SK-N-SH (cell line): ENCODE results near the gene PBX1. TPM values are rescaled to one million over a fixed set of nuclear protein-coding genes. Genes with fewer than 3 reads are reported as not detected.

Experiments
- CTCF ChIA-PET: fragments of 300-600, 350-600 bp; formaldehyde crosslinking; extraction: SDS; loops from one replicate; lab custom pipeline; 2021; lab: Yijun Ruan, JAX
- POLR2A ChIA-PET: fragments of 350-600 bp; sonication (Branson Sonifier 250); formaldehyde crosslinking; extraction: SDS; loops from one replicate; lab custom pipeline; 2020; ENCODE audit warnings: antibody characterized with exemption, inconsistent platforms; lab: Yijun Ruan, JAX
- DNase-seq: peaks from one replicate; pipeline ENCODE4 v3.0.0; 2012
- H2AFZ ChIP-seq: fragments of 200-600 bp; sonication (generic); 2 replicates; pipeline ENCODE4 v1.8.1; 2016; ENCODE audit warnings: antibody characterized with exemption, mild to moderate bottlenecking, low read depth
- H3F3A ChIP-seq: fragments of 200-600 bp; sonication (generic); replicated peaks from 2 replicates; pipeline ENCODE3; 2016; ENCODE audit warnings: antibody characterized with exemption, mild to moderate bottlenecking; ENCODE audit not compliant: insufficient read depth
- H3K27ac ChIP-seq, 2 experiments: fragments of 200-500 bp in 1 of 2; fragments of 200-600 bp in 1 of 2; sonication (Bioruptor generic) in 1 of 2; sonication (generic), shearing (Covaris generic) in 1 of 2; 2 replicates each; pipeline versions ENCODE4 v1.5.1 to v1.6.1; 2014 to 2016; ENCODE audit warnings: low read depth in 2 of 2, inconsistent platforms in 1 of 2, low read length in 1 of 2, mild to moderate bottlenecking in 1 of 2, mixed read lengths in 1 of 2
- H3K27me3 ChIP-seq: fragments of 200-600 bp; sonication (generic), shearing (Covaris generic); 2 replicates; pipeline ENCODE4 v1.6.1; 2016; ENCODE audit warnings: mixed run types; ENCODE audit not compliant: insufficient read depth
- H3K36me3 ChIP-seq, 2 experiments: fragments of 200-500 bp in 1 of 2; fragments of 200-600 bp in 1 of 2; sonication (Bioruptor generic) in 1 of 2; sonication (generic) in 1 of 2; replicated peaks in 1 of 2; 2 replicates each; pipeline versions ENCODE3 to v1.5.1; 2014 to 2016; ENCODE audit warnings: low read length in 1 of 2, mild to moderate bottlenecking in 1 of 2; ENCODE audit not compliant: insufficient read depth in 2 of 2, control insufficient read depth in 1 of 2
- H3K4me1 ChIP-seq, 2 experiments: fragments of 200-500 bp in 1 of 2; fragments of 200-600 bp in 1 of 2; sonication (Bioruptor generic) in 1 of 2; sonication (generic), shearing (Covaris generic) in 1 of 2; 2 replicates each; pipeline versions ENCODE4 v1.5.1 to v1.6.1; 2014 to 2016; ENCODE audit warnings: low read depth in 1 of 2, low read length in 1 of 2, mixed run types in 1 of 2; ENCODE audit not compliant: insufficient read depth in 2 of 2, control insufficient read depth in 1 of 2
- H3K4me2 ChIP-seq: fragments of 200-600 bp; sonication (generic), shearing (Covaris generic); 2 replicates; pipeline ENCODE4 v1.6.1; 2017; ENCODE audit warnings: mixed run types
- H3K4me3 ChIP-seq, 2 experiments: fragments of 200-500 bp in 1 of 2; fragments of 200-600 bp in 1 of 2; sonication (Bioruptor generic) in 1 of 2; sonication (generic), shearing (Covaris generic) in 1 of 2; 2 replicates each; pipeline versions ENCODE4 v1.5.1 to v1.8.1; 2014 to 2016; ENCODE audit warnings: low read depth in 2 of 2, inconsistent platforms in 1 of 2, low read length in 1 of 2, mild to moderate bottlenecking in 1 of 2, mixed read lengths in 1 of 2, moderate library complexity in 1 of 2
- H3K79me2 ChIP-seq: fragments of 200-600 bp; sonication (generic); 2 replicates; pipeline ENCODE4 v1.8.1; 2017; ENCODE audit warnings: mild to moderate bottlenecking; ENCODE audit not compliant: insufficient read depth
- H3K9ac ChIP-seq: fragments of 200-600 bp; sonication (generic); 2 replicates; pipeline ENCODE4 v1.6.1; 2017; ENCODE audit warnings: mixed run types
- H3K9me2 ChIP-seq: fragments of 200-600 bp; sonication (generic); 2 replicates; pipeline ENCODE4 v1.6.1; 2017; ENCODE audit warnings: mixed run types
- H3K9me3 ChIP-seq: fragments of 200-600 bp; sonication (generic); 2 replicates; pipeline ENCODE4 v1.6.1; 2017; ENCODE audit warnings: mixed run types, mild to moderate bottlenecking, moderate library complexity
- H4K20me1 ChIP-seq: fragments of 200-600 bp; sonication (generic); 2 replicates; pipeline ENCODE4 v1.6.1; 2017; ENCODE audit warnings: mild to moderate bottlenecking, mixed run types; ENCODE audit not compliant: insufficient read depth
- CHD2 ChIP-seq: fragments of 150-350 bp; IDR thresholded peaks from 2 replicates; pipeline ENCODE4 v1.6.1; 2018; ENCODE audit warnings: low read length; ENCODE audit not compliant: partially characterized antibody
- ELF1 ChIP-seq: IDR thresholded peaks from 2 replicates; pipeline ENCODE4 v1.4.0; 2012
- EP300 ChIP-seq, 2 experiments: IDR thresholded peaks; 2 replicates each; pipeline versions ENCODE4 v1.4.0 to v1.6.1; 2012; ENCODE audit warnings: borderline replicate concordance in 1 of 2, low read depth in 1 of 2, low read length in 1 of 2
- FOSL2 ChIP-seq: IDR thresholded peaks from 2 replicates; pipeline ENCODE4 v1.4.0; 2012; ENCODE audit warnings: low read depth, mild to moderate bottlenecking, moderate library complexity, borderline replicate concordance
- FOXJ3 ChIP-seq: sonication (generic); formaldehyde crosslinking; IDR thresholded peaks from 2 replicates; pipeline ENCODE4 v1.5.1; 2020; ENCODE audit warnings: mild to moderate bottlenecking, missing genetic modification reagents
- FOXM1 ChIP-seq: IDR thresholded peaks from 2 replicates; pipeline ENCODE4 v1.4.0; 2012; ENCODE audit warnings: low read depth, mild to moderate bottlenecking
- GABPA ChIP-seq: IDR thresholded peaks from 2 replicates; pipeline ENCODE4 v1.4.0; 2012; ENCODE audit warnings: low read depth, mild to moderate bottlenecking
- GATA2 ChIP-seq: sonication (generic); formaldehyde crosslinking; IDR thresholded peaks from 2 replicates; pipeline ENCODE4 v1.5.0; 2020; ENCODE audit warnings: mild to moderate bottlenecking, missing genetic modification reagents
- MAX ChIP-seq: IDR thresholded peaks from 2 replicates; pipeline ENCODE4 v1.4.0; 2012; ENCODE audit warnings: low read depth
- MXI1 ChIP-seq: IDR thresholded peaks from 2 replicates; pipeline ENCODE4 v1.6.1; 2012; ENCODE audit warnings: mild to moderate bottlenecking, low read depth, low read length, improper control_type of control experiment
- NFIC ChIP-seq: IDR thresholded peaks from 2 replicates; pipeline ENCODE4 v1.4.0; 2012; ENCODE audit warnings: borderline replicate concordance
- NRF1 ChIP-seq: IDR thresholded peaks from 2 replicates; pipeline ENCODE4 v1.6.1; 2012; ENCODE audit warnings: low read depth, mild to moderate bottlenecking, low read length
- POLR2AphosphoS5 ChIP-seq: IDR thresholded peaks from 2 replicates; pipeline ENCODE4 v1.6.1; 2012; ENCODE audit warnings: low read depth, low read length
- RCOR1 ChIP-seq: fragments of 150-350 bp; IDR thresholded peaks from 2 replicates; pipeline ENCODE4 v1.6.1; 2017; ENCODE audit warnings: antibody characterized with exemption, low read length
- RFX5 ChIP-seq: IDR thresholded peaks from 2 replicates; pipeline ENCODE4 v1.6.1; 2012; ENCODE audit warnings: mild to moderate bottlenecking, improper control_type of control experiment, low read length
- SIN3A ChIP-seq: IDR thresholded peaks from 2 replicates; pipeline ENCODE4 v1.6.1; 2012; ENCODE audit warnings: low read depth, mild to moderate bottlenecking, low read length, moderate library complexity, borderline replicate concordance
- SMC3 ChIP-seq: IDR thresholded peaks from 2 replicates; pipeline ENCODE4 v1.6.1; 2012; ENCODE audit warnings: low read depth, low read length, improper control_type of control experiment
- TAF1 ChIP-seq: IDR thresholded peaks from 2 replicates; pipeline ENCODE4 v1.6.1; 2012; ENCODE audit warnings: low read depth, mild to moderate bottlenecking, low read length, moderate library complexity, borderline replicate concordance
- TCF12 ChIP-seq: IDR thresholded peaks from 2 replicates; pipeline ENCODE4 v1.4.0; 2012
- ZBTB33 ChIP-seq: IDR thresholded peaks from 2 replicates; pipeline ENCODE4 v1.4.0; 2012; ENCODE audit warnings: low read depth, borderline replicate concordance
- WGBS: methylation state at CpG from one replicate; pipeline ENCODE4 v1.1.6; 2017; ENCODE audit warnings: low lambda C conversion rate; 5-methylcytosine and 5-hydroxymethylcytosine counted together
- polyA plus RNA-seq, 3 experiments: library from polyadenylated mRNA; depleted of rRNA; stranded (reverse); fragments of >200 nt; gene quantifications; 2 replicates each; pipeline ENCODE4 v1.2.3, GENCODE V29; 2012

Gene PBX1
- polyA plus RNA-seq, 1 of the 3 experiments (the other 2 are of a cell fraction) = 27.0 TPM

GRCh38 chr1:164689672-164690511 lies 130.9 kb downstream of the PBX1 start:
- Histone ChIP-seq H3K27me3 (no peaks in the 10 kb centered on the region), H3K27ac (peak overlapping the region in 1 of 2 experiments; percentile 5; a peak in 1 of 4 replicates), H3K4me3 (no peak overlapping the region), H3K9me2 (no peaks in the 10 kb centered on the region), H3K79me2 (no peaks in the 10 kb centered on the region), H4K20me1 (no peaks in the 10 kb centered on the region), H3K36me3 (peaks cover 0 to 2% of the 10 kb centered on the region in 2 experiments), H2AFZ (no peak overlapping the region), H3F3A (no peaks in the 10 kb centered on the region), H3K9me3 (no peaks in the 10 kb centered on the region), H3K9ac (no peak overlapping the region), H3K4me1 (peaks cover 6 to 9% of the 10 kb centered on the region in 2 experiments; a peak in 2 of 4 replicates), H3K4me2 (no peak overlapping the region)
- DNase-seq = peak; percentile 70
- ChIA-PET CTCF (interaction anchor here (2.0 to 3.6 kb wide), 2 partner anchors 15 to 97 kb away, joined by 5 to 13 read pairs; no protein-coding TSS in a partner anchor), POLR2A (no interaction called here)
- 70% methylated on average over 13 of the region's 13 CpGs for WGBS
- TF ChIP-seq TCF12 (no peak), ZBTB33 (no peak), NRF1 (no peak), SIN3A (no peak), FOXM1 (no peak), POLR2AphosphoS5 (no peak), NFIC (no peak), RFX5 (no peak), GABPA (no peak), RCOR1 (peak; percentile 22; the same call in 1 of the 2 replicates), CHD2 (peak; percentile 59), MAX (no peak), TAF1 (no peak), FOXJ3 (CRISPR knock-in tag) (peak; percentile 70; the same call in 1 of the 2 replicates), FOSL2 (no peak), EP300 (IDR thresholded peaks at IDR 0.05; ENCODE audit: borderline replicate concordance in 1 of 2, low read depth in 1 of 2, low read length in 1 of 2) (peak in 1 of 2 experiments; percentile 52; a peak in 2 of 4 replicates), MXI1 (peak; percentile 56; the same call in 1 of the 2 replicates), GATA2 (CRISPR knock-in tag) (peak; percentile 98), ELF1 (no peak), SMC3 (0 out of 2 replicates have a peak, but pooled peaks have one; percentile 2)
